ENCODE measurements around the gene JAK2.
"Not testable (repeated sequence)": the region's sequence is repeated elsewhere in the genome, so short reads cannot be mapped to it uniquely, and the experiment has no call there.

The JAK2 gene

DNA sequence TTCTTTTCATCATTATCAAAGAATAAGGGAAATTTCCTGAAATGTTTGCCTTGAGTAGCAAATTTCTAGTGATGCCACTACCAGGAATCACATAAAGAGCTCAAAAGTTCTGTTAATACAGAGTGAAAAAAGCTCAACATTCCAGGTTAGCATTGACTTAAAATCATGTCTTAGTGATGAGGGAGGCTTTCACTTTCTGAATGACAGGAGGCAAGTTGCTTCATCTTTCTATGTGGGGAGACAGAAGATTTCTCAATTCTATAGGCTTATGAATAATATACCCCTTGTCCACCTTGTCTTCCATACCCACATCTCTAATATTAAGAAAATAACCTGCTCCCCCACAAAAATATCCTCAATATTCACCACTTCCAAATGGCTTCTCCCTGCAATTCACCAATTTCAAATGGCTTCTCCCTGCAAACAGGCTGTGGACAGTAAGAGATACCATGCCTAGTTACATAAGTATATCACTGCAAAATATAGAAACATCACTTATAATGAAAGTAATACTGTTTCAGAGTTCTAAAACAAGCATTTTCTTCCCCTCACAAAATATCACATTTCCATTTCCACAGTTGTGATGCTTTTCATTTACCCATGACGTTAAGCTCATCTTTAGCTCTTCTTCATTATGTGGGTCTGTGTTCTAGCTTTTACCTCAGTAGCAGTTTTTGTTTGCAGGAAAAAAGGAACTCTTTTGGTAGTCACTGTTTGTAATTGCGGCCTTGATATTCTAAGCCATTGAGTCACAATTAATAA is 2.2 kb upstream of the JAK2 start:
- DNase-seq: no peak

DNA sequence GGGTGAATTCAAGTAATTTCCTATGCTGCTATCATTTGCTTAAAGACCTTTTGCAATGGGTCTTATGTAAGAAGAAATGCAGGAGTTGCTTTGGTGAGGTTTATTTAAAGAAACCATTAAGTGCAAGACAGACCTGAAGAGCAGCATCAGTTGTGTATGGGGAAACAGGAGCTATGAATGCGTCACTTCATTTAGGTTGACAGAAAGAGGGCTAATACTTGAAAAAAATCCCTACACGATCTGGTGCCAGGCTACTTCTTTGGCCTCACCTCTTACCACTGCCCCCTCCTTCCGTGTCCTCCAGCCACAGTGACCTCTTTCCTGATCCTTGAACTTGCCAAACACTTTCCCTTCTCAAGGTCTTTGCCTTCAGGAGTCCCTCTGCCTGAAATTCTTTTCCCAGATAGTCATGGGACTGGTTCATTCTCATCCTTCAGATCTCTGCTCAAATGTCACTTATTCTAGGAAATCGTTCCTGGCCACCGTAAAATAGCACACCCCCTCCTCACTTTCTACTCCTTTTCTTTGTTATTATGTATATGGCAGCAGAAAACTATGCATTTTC is 1.4 kb upstream of the JAK2 start:
- DNase-seq: no peak

DNA sequence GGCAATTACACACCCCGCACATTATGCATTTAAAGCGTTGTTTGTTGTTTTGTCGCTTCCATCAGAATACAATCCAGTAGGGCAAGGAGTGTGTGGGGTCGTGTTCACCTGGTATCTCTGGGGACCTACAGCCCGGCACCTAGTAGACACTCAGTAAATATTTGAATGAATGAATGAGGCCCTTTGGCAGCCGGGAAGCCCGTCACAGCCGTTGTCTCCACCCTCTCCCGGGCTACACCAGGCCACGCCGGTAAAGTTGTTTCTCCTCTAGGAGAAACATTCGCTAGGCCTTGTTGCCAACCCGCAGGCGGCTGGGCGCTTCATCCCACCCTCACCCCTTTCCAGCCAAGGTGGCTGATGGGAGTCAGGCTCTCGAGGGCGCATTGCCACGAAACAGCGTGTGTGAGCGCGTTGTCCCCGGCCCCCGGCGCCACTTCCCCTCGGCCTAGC is 876 bp upstream of the JAK2 start:
- DNase-seq: no peak

DNA sequence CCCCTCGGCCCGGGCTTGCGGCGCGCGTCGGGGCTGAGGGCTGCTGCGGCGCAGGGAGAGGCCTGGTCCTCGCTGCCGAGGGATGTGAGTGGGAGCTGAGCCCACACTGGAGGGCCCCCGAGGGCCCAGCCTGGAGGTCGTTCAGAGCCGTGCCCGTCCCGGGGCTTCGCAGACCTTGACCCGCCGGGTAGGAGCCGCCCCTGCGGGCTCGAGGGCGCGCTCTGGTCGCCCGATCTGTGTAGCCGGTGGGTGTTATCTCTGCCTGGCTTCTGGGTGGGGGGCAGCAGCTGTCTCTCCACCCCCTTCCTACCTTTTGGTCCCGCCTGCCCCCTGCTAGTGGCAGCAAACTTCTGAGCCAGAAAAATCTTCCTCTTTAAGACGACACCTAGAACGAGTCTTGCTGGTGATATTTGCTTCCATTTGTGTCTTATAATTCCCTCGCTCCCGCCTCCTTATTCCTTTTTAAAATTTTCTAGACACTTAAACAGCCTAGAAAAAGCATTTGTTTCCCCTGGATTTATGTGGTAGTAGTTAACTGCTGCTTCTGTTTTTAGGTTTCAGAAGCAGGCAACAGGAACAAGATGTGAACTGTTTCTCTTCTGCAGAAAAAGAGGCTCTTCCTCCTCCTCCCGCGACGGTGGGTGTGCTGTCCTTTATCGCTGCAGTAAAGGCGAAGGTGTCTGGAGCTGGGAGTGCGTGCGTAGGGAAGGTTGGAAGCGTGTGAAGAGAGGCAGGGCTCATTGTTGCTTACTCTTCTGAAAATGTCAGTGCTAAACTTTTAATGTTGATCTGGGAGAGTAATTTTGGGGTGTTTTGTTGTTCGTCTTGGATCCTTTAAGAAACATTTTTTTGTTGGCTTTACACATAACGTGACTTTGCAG is 554 bp downstream of the JAK2 start:
- peak; percentile 44 for DNase-seq

DNA sequence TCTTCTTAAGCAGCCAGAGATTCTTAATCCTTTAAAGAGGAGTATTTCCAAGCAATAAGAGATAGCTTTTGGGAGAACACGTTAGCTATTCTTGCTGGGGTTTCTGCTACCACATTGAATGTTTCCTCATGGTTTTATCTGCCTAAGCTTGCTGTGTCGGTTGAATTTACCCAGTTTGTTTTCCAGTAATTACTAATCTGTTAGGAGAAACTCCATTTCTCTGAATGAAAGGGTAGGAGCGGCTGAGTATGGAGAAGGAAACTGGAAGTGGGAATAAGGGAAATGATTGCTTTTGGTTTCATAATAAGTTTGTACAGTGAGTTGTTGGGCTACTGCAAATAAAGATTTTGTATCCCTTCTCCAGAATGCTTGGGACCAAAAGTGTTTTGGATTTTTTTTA is 1.2 kb downstream of the JAK2 start:
- no peak for DNase-seq

DNA sequence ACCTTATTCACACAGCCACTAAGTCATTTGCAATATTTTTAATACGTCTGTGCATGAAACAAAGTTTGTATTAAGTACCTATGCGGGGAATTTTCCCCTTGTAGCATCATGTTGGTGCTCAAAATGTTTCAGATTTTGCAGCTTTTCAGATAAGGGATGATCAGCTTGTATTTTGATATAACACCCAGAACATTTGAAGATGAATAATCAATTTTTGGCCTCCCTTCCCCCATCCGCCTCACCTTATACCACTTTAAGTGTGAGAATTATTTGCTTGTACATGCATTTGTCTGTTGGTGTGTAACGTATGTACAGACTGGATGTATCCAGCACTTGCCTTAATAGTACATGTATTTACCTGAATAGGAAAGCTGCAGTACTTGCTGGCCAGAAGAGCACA is 1.7 kb downstream of the JAK2 start:
- no peak for DNase-seq

DNA sequence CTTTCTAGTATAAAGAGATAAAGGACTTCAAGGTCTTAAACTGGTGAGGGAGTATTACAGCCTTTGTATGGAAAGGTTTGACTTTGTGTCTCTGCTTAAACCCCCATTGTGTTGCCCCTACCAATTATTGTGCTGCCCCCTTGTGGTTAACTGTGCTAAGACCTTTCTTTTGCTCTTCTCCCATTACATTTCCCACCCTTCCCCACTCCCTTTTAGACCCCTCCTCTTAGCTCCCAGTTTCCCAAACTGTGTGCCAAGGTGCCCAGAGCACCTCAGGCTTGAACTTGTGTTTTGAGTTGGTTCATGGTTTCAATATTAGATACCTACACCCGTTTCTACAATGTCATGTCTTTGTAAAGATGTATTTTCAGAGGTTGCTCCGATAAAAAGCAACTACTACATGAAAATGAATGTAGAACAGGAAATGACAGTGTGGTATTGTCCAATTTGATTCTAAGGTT is 2.9 kb downstream of the JAK2 start:
- DNase-seq: peak; percentile 72

DNA sequence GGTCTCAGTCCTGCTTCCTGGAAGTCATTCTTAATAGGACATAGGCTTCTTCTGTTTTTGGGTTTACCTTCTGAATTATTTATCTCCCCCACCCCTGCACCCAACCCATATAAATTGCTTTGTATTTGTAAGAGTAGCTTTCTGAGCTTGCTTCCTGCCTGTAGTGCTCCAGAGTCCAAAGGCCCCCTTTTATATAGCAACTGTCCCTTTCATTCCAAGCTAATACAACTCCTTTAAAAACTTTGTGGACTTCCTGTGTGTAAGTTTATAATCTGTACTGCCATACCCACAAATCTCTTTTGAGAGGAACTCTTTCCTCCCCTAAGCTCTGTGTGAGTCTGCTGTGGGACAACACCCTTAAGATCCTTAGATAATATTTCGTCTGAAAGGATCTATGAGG is 7.8 kb downstream of the JAK2 start:
- no peak for DNase-seq

DNA sequence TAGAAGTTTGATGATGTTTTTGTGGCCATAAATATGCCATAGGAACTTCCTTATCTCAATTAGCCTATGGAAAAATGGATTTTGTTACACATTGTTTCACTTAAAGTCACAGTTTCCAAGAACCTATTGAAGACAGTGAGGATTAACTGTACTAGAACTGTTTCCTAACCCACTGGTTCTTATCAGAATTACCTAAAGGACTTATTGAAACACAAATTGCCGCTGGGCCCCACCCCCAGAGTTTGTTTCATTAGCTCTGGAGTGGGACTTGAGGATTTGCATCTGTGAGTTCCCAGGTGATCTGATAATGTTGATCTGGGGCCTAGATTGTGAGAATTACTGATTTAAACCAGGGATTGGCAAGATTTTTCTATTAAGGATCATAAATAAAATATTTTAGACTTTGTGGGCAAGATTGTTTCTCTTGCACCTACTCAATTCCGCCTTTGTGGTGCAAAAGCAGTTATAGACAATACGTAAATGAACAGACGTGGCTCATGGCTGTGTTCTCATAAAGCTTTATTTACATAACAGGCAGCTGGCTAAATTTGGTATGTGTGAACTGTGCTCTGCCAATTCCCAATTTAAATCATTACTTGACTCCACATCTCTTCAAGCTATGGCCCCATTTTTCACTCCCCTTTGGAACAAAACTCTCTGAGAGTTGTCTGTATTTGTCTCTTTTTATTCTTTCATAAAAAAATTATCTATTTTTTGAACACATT is 9.3 kb downstream of the JAK2 start:
- no peak for DNase-seq

DNA sequence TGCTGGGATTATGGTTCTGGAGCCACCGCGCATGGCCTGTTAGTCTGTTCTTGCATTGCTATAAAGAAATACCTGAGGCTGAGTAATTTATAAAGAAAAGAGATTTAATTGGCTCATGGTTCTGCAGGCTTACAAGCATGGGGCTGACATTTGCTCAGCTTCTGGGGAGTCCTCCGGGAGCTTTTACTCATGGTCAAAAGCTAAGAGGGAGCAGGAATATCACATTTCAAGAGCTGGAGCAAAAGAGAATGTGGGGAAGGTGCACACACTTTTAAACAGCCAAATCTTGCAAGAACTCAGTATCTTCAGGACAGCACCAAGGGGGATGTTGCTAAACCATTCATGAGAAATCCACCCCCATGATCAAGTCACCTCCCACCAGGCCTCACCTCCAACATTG is 12.1 kb downstream of the JAK2 start:
- no peak for DNase-seq

DNA sequence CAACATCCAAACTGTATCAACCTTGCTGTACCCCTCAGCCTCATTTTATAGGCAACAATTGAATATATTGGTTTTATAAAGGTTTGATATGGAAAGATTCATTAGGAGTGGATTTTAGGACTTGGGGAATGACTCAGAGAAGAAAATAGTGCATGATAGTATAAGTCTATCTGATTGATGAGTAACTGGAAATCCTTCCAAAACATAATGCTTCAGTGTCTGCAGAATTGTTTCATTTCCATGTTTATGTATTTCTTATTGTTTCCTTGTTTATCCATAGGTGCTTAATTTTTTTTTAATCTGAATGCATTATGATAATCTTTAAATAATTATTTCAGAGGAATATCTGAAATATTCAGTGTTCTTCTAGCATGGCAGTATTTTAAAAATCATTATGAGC is 12.6 kb downstream of the JAK2 start:
- DNase-seq: no peak

DNA sequence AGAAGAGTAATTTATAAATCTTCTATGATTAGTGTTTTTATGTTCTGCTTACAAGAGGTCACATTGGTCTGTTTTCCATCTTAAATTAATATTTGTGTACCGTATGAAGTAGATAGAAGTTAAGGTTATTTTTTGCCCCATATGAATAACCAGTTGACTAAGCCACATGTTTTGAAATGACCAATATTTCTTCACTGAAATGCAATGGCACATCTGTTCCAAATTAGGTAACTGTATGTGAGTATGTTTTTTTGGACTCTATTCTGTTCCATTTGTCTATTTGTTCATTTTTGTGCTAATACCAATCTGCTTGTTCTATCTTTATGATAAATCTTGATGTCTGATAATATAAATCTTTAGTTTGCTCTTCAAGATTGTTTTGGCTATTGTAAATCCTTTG is 17.7 kb downstream of the JAK2 start:
- no peak for DNase-seq

DNA sequence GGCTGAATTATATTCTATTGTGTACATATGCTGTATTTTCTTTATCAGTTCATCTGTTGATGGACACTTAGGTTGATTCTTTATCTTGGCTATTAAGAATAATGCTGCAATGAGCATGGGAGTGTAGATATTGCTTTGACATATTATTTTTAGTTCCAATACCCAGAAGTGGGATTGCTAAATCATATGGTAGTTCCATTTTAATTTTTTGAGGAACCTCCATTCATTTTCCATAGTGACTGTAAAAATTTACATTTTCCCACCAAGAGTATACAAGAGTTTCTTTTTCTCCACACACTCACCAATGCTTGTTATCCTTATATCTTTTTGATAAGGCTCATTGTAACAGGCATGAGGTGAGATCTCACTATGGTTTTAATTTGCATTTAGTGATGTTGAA is 19.4 kb downstream of the JAK2 start:
- DNase-seq: no peak

DNA sequence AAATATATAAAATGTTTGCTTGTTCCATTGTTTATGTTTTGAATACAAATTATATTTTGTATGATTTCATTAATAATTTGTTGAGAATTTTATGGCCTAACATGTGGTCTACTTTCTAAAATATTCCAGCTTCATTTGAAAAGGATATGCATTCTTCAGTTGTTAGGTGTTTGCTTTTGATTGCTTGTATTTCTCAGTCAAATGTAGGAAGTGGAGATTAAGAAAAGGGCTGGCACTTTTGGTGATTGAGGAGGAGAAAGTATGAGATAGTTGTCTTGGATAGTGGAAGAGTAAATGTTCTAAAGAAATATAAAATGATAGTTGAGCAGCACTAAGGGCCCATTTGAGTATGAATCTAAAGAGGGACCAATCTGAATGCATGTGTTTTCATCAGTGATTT is 23.1 kb downstream of the JAK2 start:
- no peak for DNase-seq

DNA sequence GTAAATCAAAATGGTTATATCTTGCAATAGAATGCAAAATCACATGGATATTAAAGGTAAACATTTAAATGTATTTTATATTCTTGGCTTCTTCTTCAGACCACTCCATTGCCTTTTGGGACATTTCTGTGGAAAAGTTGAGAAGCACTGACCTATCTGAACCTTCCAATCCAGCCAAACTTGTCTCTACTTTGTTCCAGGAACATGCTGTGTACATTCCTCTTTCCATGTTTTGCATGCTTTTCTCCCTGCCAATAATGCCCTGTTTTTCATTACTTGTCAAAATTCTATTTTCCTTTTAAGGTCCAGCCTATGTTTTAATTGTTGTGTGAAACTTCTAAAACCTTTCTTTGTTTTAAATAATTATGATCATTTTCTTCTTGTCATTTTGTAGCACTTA is 28.3 kb downstream of the JAK2 start:
- no peak for DNase-seq

DNA sequence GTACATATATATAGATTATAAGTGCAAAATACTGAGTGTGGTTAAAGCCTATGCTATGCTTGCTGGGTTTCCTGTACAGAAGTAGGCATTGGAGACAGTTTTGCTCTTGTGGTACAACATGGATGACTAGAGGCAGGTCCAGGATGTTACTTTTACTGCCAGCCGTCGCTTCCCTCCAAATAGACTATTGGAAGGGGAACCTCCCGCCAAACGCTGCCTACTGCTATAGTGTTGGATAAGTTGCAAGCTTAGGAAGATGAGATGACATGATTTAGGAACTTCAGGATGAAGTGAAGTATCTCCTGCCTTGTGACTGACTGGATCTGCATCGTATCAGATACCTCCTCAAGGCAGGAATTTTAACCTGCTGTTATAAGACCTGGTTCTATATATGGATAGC is 30.9 kb downstream of the JAK2 start:
- DNase-seq: no peak

DNA sequence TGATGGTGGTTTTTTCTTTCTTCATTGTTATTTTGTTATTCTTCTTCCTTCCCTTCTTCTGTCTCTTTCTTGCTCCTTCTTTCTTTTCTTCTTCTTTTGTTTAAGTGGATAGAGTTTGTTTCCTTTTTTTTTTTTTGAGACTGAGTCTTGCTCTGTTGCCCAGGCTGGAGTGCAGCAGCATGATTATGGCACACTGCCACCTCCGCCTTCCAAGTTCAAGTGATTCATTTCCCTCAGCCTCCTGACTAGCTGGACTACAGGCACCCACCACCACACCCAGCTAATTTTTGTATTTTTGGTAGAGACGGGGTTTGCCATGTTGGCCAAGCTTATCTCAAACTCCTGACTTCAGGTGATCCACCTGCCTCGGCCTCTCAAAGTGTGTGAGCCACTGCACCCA is 40.3 kb downstream of the JAK2 start:
- DNase-seq: no peak

DNA sequence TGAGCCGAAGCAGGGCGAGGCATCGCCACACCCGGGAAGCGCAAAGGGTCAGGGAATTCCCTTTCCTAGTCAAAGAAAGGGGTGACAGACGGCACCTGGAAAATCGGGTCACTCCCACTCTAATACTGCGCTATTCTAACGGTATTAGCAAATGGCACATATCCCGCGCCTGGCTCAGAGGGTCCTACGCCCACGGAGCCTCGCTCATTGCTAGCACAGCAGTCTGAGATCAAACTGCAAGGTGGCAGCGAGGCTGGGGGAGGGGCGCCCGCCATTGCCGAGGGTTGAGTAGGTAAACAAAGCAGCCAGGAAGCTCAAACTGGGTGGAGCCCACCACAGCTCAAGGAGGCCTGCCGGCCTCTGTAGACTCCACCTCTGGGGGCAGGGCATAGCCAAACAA is 46.9 kb downstream of the JAK2 start:
- not testable (repeated sequence) for DNase-seq

DNA sequence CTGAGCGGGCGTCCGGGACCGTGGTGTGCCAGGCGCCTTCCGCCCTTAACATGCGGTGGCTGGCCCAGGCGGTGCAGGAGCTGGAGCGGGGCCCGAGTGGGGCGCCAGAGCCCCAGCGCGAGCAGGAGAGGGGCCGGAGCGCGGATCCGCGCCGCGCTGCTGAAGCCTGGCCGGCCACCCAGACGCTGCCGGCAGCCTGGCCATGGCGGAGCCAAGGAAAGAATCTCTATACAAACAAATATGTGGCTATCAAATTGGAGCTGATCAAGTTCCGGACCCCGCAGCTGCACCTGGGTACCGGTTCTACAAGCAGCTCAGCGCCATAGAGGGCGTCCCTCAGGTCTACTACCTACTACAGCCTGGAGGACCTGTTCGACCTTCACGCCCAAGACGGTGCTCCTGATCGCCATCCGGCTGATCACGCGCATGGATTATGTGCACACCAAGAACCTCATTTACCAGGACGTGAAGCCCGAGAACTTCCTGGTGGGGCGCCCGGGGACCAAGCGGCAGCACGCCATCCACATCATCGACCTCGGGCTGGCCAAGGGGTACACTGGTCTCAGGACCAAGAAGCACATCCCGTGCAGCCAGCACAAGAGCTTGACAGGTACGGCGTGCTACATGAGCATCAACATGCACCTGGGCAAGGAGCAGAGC is 55.8 kb downstream of the JAK2 start:
- no peak for DNase-seq

DNA sequence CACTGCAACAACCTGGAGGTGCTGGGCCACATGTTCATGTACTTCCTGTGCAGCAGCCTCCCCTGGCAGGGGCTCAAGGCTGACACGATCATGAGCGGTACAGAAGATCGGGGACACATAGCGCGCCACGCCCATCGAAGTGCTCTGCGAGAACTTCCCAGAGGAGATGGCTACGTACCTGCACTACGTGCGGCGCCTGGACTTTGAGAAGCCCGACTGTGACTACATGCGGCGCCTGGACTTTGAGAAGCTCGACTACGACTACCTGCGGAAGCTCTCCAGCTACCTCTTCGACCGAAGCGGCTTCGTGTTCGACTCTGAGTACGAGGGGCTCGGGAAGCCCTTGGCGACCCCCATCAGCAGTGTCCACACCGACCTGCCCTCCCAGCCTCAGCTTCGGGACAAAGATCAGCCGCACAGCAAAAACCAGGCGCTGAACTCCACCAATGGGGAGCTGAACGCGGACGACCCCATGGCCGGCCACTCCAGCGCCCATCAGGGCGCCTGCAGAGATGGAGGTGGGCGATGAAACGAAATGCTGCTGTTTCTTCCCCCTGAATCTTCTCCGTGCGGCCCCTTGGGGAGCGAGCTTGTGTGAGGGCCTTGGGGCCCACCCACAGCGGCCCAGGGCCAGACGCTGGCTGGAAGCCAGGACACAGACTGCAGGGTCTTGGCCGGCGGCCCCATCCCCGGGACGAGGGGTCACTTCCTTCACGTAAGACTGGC is 56.5 kb downstream of the JAK2 start:
- no peak for DNase-seq

DNA sequence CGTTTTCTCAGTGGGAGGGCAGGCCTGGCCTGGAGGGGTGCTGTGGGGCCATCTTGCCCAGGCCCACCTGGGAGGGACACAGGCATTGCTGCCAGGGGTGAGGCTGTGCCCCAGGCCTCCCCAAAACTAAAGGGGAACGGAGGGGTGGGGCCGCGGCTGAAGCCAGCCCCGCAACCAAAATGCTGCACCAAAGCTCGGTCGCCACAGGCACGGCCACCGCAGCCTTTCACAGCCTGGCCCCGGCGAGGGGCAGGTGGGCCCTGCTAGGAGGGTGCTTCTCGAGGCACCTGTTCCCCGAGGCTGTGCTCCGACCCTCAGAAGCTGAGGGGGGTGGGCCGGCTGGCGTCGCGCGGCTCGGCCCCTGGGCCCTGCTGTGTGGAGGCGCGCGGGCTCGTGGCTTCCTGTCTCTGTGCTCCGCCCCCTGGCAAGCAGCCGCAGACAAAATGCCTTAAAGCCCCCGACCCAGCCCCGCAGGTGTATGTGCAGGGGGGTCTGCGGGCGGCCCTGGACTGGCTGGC is 57.6 kb downstream of the JAK2 start:
- no peak for DNase-seq

DNA sequence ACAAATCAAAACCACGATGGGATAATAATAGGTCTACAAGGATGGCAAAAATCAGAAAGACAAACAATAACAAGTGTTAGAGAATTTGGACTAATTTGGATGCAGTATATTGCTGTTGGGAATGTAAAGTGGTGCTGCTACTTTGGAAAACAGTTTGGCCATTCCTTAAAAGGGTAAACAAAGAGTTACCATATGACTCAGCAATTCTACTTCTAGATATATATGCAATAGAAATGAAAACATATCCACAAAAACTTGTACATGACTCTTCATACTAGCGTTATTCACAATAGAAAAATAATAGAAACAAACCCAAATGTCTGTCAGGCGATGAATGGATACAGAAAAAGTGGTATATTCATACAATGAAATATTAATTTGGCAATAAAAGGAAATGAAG is 58.3 kb downstream of the JAK2 start:
- no peak for DNase-seq
